Retina (tissue), 1 donor: ENCODE data around the gene ERBB4.

Experiments used
- DNase-seq: peaks from one replicate; pipeline ENCODE4 v3.0.0-alpha.2; 2016

Gene ERBB4

GRCh38 chr2:211868996-211869533 is 669.5 kb downstream of the ERBB4 start:
- DNase-seq: no peak

GRCh38 chr2:211867845-211868451 is 670.7 kb downstream of the ERBB4 start:
- DNase-seq: no peak

DNA sequence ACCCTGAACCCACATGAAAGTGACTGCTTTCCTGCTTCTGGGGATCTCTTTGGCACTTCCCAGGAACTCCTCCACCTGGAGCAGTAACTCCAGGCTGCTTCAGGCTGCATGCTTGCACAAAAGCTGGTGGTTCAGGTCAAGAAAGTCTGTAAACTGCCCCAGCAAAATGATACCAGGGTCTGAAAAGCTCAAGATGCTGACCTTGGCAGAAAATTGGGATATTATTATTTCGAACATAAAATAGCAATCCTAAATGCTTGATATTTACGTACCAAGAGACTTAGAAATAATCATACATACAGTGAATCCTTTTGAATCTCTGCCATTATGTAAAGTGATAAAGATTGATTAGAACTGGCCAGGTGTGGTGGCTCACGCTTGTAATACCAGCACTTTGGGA is 674.3 kb downstream of the ERBB4 start:
- no peak for DNase-seq

GRCh38 chr2:211860224-211860623 is 678.4 kb downstream of the ERBB4 start:
- DNase-seq: no peak

DNA sequence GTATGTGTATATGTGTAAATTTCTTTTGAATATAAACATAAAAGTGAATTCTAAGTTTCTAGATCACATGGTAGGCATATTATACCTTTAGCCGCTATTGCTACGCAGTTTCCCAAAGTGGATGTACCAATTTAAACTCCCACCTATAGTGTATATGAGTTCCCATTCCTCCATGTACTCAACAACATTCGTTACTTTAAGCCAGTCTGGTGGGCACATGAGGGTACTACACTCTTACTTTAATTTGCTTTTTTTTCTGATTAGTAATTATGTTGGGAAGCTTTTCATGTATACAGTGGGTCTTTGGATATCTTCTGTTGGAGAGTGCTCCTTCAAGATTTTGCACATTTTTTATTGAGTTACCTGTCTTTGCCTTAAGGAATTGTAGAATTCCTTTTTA is 683.8 kb downstream of the ERBB4 start:
- DNase-seq: no peak

- no peak for DNase-seq
These were observed 691.9 kb downstream of the ERBB4 start for GRCh38 chr2:211846714-211847113.

- no peak for DNase-seq
These were observed 692.6 kb downstream of the ERBB4 start for GRCh38 chr2:211846036-211846400.

DNA sequence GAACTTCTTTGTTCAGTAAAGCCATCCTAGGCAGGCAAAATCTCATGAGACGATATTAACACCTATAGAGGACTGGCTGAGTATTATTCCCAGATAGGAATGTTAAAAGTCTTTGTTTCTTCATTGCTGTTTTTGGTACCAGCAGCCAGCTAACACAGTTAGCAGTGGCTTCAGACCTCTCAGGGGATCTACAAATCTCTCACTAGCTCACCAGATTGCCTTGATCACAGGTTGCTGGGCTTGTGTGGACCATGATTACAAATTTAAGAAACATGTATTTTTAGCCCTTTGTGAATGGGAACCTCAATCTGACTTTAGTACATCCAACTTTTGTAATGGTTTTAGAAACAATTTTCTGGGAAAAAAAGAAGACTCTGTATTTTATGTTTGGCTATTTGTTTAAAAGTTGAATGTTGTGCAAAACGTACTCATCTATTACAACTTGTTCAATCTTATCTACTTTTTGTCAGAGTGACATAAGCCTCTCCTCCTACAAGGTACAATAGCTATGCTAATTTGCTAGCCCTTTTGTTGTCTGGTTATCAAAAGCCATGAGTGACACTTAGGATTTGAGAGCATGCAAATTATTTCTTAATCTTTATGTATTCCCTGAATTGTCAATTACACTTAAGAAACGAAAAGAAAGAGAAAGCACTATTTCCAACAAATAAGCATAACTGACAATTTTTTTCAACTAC is 693.1 kb downstream of the ERBB4 start:
- DNase-seq: no peak

GRCh38 chr2:211837706-211838105 is 700.9 kb downstream of the ERBB4 start:
- no peak for DNase-seq

- DNase-seq: no peak
These were observed 701.4 kb downstream of the ERBB4 start for GRCh38 chr2:211837206-211837605.

DNA sequence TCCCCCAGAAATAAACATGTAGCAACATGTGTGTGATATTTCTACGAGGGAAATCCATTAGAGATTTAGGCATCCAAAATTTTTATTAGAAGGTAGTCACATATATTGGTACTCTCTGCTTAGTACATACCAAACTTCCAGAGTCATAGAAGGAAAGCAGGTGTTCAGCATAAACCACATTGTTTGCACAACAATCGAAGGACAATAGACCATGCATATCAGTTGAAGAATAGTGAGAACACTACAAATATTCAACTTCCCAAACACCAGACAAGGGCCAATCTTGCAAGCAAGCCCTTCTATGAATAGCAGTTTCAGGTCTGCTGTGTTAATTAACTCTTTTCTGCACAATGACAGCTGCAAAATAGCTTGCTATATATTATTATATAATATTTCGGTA is 702.2 kb downstream of the ERBB4 start:
- DNase-seq: no peak

- no peak for DNase-seq
These were observed 702.9 kb downstream of the ERBB4 start for GRCh38 chr2:211835695-211836094.

DNA sequence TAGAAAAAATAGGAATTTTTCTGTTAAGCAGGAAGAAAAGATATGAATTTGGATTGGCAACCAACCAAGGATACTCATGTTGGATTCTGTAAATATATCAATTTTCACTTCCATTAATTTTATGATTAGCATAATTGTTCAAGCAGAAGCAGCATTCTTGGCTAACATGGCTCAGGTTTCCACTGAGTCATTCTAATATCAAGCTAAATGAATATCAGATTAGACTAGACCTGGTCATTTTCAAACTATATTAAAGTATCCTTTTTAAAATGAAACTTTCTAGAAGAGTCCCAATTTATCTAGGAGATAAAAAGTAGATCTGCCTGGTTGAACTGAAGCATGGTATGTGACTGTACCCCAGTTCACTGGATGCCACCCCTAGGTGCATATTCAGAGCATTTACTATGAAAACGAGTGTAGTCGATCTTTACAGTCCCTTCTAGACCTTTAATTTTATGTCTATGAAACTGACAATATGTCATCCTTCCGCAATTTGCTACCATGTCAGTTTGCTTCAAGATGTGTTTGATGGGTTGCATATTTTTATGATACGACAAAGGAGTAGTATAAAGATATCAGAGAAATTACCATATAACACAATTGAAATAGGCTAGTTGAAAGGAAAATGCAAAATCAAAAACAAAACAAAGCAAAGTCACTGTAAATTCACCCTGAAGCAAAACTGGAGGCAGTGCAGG is 704.9 kb downstream of the ERBB4 start:
- DNase-seq: no peak

DNA sequence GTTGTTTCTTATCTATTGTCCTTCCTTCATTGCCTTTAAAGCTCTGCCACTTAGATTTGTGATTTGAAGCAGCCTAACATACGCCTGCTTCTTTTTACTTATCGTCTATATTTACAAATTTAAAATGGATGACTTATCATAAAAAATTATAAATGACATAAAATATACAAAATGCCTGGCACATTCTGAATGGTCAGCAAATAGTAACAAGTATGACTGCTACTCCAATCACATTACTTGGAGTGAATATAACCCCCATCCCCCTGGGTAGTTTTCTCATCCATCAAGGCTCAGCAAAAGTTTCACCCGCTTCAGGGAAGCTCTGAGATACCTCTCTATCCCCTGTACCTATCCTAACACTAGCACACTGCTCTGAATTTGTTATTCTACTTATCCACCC is 708.9 kb downstream of the ERBB4 start:
- DNase-seq: no peak

- no peak for DNase-seq
These were observed 714.6 kb downstream of the ERBB4 start for GRCh38 chr2:211823886-211824479.

DNA sequence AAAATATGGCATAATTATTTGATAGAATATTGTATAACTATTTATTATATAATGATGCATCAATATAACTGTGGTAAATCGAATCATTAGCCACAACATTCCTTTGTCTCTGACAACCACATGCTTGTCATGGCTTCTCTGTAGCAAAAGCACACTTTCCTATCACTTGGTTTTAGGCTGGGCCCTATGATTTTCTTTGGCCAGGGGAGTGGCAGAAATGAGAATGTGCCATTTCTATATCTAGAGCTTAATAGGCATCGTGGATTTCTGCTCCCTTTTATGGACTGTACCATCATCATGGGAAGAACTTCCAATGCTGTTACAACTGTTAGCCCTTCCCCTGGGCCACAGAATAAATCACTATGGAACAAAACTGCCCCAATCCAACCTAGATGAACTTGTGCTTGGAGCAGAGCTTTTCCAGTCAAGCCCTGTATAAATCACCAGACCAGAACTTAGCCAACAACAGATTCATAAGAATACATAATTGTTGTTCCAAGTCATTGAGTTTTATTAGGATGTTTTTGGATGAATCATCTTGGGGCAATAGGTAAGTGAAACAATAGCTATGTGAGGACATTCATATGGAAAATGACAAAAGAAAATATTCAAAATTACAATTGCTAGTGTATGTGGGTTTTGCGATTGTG is 715.8 kb downstream of the ERBB4 start:
- DNase-seq: no peak

DNA sequence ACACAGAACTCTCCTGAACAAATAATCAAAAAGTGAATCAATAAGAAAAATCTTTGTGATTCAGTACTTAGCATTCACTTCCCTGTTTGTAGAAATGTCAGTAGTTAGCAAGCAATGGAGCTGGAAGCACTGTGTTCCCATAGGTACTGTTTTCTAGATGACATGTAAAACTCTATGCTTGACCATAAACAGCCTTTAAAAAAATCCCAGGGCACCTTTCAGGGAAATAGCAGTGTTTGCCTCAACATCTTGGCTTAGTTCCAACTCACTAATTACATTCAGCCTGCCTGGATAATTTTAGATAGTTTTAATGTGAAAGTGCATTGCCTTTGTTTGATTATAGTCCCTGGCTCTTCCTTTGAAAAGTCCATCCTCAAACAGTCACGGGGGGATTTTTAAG is 721.8 kb downstream of the ERBB4 start:
- no peak for DNase-seq

DNA sequence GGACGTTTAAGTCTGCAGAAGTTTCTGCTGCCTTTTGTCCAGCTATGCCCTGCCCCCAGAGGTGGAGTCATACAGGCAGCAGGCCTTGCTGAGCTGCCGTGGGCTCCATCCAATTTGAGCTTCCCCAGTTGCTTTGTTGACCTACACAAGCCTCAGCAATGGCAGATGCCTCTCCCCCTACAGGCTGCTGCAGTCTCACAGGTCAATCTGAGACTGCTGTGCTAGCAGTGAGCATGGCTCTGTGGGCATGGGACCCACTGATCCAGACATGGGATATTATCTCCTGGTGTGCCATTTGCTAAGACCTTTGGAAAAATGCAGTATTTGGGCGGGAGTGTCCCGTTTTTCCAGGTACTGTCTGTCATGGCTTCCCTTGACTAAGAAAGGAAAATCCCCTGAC is 726.0 kb downstream of the ERBB4 start:
- DNase-seq: no peak

GRCh38 chr2:211802666-211803065 is 735.9 kb downstream of the ERBB4 start:
- DNase-seq: no peak

DNA sequence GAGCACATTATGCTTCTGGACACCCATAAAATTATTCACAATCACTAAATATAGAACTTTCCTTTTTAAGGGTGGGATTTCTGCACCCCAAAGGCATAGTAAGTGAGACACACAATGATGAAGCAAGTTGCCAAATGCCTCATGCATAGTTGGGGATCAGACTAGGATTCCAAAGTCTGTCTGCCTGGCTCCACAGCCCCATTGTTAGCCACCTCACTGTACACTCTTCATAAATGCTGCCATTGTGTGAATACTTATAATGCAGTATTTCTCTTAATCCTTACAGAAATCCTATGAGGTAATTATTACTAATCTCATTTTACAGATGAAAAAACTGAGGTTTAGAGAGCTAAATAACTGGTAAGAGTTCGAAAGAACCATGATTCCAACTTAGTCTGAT is 738.6 kb downstream of the ERBB4 start:
- DNase-seq: no peak

GRCh38 chr2:211798868-211799267 is 739.7 kb downstream of the ERBB4 start:
- DNase-seq: no peak

GRCh38 chr2:211793690-211794089 is 744.9 kb downstream of the ERBB4 start:
- DNase-seq: peak; percentile 63

GRCh38 chr2:211789982-211790381 is 748.6 kb downstream of the ERBB4 start:
- no peak for DNase-seq
